Natural killer cell (primary cell): ENCODE data around the gene KCTD18. TPM values are rescaled to one million over a fixed set of nuclear protein-coding genes. Genes with fewer than 3 reads are reported as not detected.

Experiments
- ATAC-seq, 3 donors: fragments of 150-1000 bp in 2 of 3; fragments of 200-7000 bp in 1 of 3; cut with Tn5 transposase; 1 replicate in 1 of 3; 2 replicates in 2 of 3; pipeline ENCODE4 v1.10.0; 2021; ENCODE audit warnings: mild to moderate bottlenecking in 2 of 3, moderate library complexity in 2 of 3
- DNase-seq, 2 donors: peaks; one replicate each; pipeline versions ENCODE4 v3.0.0 to v3.0.0-alpha.2; 2013 to 2021; ENCODE audit warnings: mixed read lengths in 1 of 2
- H3K27ac ChIP-seq: one replicate; pipeline ENCODE4 v1.5.1; 2013; ENCODE audit warnings: mild to moderate bottlenecking, low read length
- H3K27me3 ChIP-seq: one replicate; pipeline ENCODE4 v1.6.1; 2013; ENCODE audit warnings: low read length; ENCODE audit not compliant: control insufficient read depth, insufficient read depth
- H3K36me3 ChIP-seq: one replicate; pipeline ENCODE4 v1.6.1; 2013; ENCODE audit warnings: low read length; ENCODE audit not compliant: control insufficient read depth, insufficient read depth
- H3K4me1 ChIP-seq: one replicate; pipeline ENCODE4 v1.6.1; 2013; ENCODE audit warnings: low read length; ENCODE audit not compliant: control insufficient read depth, insufficient read depth
- H3K4me3 ChIP-seq: one replicate; pipeline ENCODE4 v1.5.1; 2013; ENCODE audit warnings: low read length
- H3K9me3 ChIP-seq: one replicate; pipeline ENCODE4 v1.6.1; 2013; ENCODE audit warnings: low read length; ENCODE audit not compliant: control insufficient read depth, insufficient read depth
- H3K27ac Mint-ChIP-seq, 2 donors: one replicate each; pipeline ENCODE4 v1.8.0; 2022; ENCODE audit warnings: mild to moderate bottlenecking in 2 of 2, mixed read lengths in 2 of 2, moderate library complexity in 1 of 2
- H3K27me3 Mint-ChIP-seq, 2 donors: one replicate each; pipeline ENCODE4 v1.8.0; 2022; ENCODE audit warnings: low read depth in 2 of 2, mixed read lengths in 2 of 2
- H3K36me3 Mint-ChIP-seq: one replicate; pipeline ENCODE4 v1.8.0; 2022; ENCODE audit warnings: mixed read lengths
- H3K4me1 Mint-ChIP-seq, 2 donors: one replicate each; pipeline ENCODE4 v1.8.0; 2022; ENCODE audit warnings: mixed read lengths in 2 of 2
- H3K4me3 Mint-ChIP-seq: one replicate; pipeline ENCODE4 v1.8.0; 2022; ENCODE audit warnings: mild to moderate bottlenecking, moderate library complexity, mixed read lengths
- H3K9me3 Mint-ChIP-seq, 2 donors: one replicate each; pipeline ENCODE4 v1.8.0; 2022; ENCODE audit warnings: mixed read lengths in 2 of 2
- WGBS: methylation state at CpG from one replicate; pipeline ENCODE4 v1.1.7; 2013; ENCODE audit warnings: missing lambda C conversion rate; ENCODE audit not compliant: insufficient coverage; 5-methylcytosine and 5-hydroxymethylcytosine counted together
- intact Hi-C: fragments of 100-400 bp; cut with micrococcal nuclease; formaldehyde crosslinking; loops from one replicate; pipeline ENCODE4 v1.14.2; 2022
- total RNA-seq, 4 donors: library from RNA; stranded (reverse); fragments of 120-200 nt in 1 of 4; gene quantifications; one replicate each; pipeline versions ENCODE4 v1.2.3 to v1.2.4, GENCODE V29; 2013 to 2022
- TF ChIP-seq, protein P1 (sequence below): fragments of 200-600 bp; IDR thresholded peaks from one replicate; pipeline ENCODE4 v1.8.0; 2022; ENCODE audit warnings: antibody characterized with exemption

KCTD18 gene
- total RNA-seq, 3 donors from 2014 or later (not counting 1 experiment from before 2014, with no cell fraction given), result 16.1 to 21.3 (median 20.9) TPM

DNA sequence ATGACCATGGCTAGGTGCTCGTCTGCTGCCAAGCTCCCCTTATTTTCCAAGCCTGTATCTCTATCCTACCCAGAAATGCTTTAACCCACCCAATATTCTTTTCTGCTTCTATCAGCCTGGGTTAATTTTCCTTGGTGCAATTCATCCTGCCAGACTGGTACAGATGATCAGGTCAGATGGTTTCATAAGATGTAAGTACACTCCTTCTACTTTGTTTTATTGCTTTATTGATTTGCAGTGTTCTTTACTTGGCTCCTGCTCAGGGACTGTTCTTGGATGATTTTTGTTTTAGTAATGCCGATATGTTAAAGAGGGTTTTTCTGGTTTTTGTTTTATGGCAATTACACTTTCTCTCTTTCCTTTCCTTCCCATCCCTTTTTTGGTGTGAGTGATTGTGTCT lies 13.7 kb upstream of the KCTD18 start:
- H3K4me3 ChIP-seq, result no peak overlapping the region
- Mint-ChIP-seq H3K4me1 (peaks cover 9 to 10% of the 10 kb centered on the region in 2 donors), H3K27me3 (peaks cover 2 to 7% of the 10 kb centered on the region in 2 donors), H3K9me3 (no peaks in the 10 kb centered on the region), H3K27ac (no peak overlapping the region), H3K4me3 (no peak overlapping the region), H3K36me3 (no peaks in the 10 kb centered on the region)
- no peaks in the 10 kb centered on the region for H3K27me3 ChIP-seq
- WGBS, result 54% methylated on average over 1 of the region's 2 CpGs
- intact Hi-C loops, result no loop called here
- H3K36me3 ChIP-seq, result no peaks in the 10 kb centered on the region
- ATAC-seq (no peak), DNase-seq (no peak)
- peaks cover 7% of the 10 kb centered on the region for H3K4me1 ChIP-seq
- no peaks in the 10 kb centered on the region for H3K9me3 ChIP-seq
- TF ChIP-seq, protein P1, sequence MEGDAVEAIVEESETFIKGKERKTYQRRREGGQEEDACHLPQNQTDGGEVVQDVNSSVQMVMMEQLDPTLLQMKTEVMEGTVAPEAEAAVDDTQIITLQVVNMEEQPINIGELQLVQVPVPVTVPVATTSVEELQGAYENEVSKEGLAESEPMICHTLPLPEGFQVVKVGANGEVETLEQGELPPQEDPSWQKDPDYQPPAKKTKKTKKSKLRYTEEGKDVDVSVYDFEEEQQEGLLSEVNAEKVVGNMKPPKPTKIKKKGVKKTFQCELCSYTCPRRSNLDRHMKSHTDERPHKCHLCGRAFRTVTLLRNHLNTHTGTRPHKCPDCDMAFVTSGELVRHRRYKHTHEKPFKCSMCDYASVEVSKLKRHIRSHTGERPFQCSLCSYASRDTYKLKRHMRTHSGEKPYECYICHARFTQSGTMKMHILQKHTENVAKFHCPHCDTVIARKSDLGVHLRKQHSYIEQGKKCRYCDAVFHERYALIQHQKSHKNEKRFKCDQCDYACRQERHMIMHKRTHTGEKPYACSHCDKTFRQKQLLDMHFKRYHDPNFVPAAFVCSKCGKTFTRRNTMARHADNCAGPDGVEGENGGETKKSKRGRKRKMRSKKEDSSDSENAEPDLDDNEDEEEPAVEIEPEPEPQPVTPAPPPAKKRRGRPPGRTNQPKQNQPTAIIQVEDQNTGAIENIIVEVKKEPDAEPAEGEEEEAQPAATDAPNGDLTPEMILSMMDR, result no peak
- H3K27ac ChIP-seq, result no peak overlapping the region

DNA sequence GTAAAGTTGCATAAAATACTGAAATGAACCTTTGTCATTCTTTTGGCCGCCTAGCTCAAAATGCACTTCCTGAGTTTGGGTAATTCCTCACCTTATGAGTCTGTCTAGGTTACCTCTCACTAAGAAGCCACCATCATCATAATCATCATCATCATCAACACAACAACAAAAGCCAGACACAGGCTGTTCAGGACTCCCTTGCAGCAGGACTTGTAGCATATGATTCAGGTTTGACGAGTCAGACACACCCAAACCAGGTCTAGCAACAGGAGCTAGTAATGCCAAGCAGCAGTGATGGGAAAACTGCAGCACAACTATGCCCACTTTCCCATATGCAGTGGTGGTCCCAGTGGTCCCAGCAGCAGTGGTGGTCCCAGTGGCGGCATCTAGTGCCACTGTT lies 13.3 kb upstream of the KCTD18 start:
- Histone ChIP-seq H3K36me3 (no peaks in the 10 kb centered on the region), H3K4me1 (peaks cover 7% of the 10 kb centered on the region), H3K9me3 (no peaks in the 10 kb centered on the region), H3K4me3 (no peak overlapping the region), H3K27ac (no peak overlapping the region), H3K27me3 (no peaks in the 10 kb centered on the region)
- intact Hi-C loops, result no loop called here
- DNase-seq (no peak), ATAC-seq (no peak)
- H3K4me3 Mint-ChIP-seq, result no peak overlapping the region
- 86% methylated on average over 3 of the region's 3 CpGs for WGBS
- TF ChIP-seq, protein P1, result no peak
- no peak overlapping the region for H3K27ac Mint-ChIP-seq
- H3K36me3 Mint-ChIP-seq, result no peaks in the 10 kb centered on the region
- no peaks in the 10 kb centered on the region for H3K9me3 Mint-ChIP-seq
- H3K27me3 Mint-ChIP-seq, result peaks cover 3 to 7% of the 10 kb centered on the region in 2 donors
- peaks cover 9 to 10% of the 10 kb centered on the region in 2 donors for H3K4me1 Mint-ChIP-seq

DNA sequence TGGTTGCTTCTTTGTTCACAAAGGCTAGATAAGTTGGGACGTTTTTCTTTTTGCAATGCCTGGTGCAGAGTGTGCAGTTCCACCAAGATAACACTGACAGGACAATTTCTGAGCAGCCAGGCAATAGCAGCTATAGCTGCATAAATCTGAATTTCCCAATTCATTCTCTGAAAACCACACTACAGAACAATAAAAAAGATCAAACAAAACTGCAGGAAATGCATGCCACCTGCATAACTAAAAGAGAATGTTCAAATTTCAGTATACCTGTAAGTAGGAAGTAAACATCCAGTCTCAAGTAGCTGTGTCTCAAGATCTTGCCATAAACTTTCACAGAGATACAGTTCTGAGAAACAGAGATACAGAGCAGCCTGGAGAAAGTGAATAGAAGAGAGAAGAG lies 5.3 kb upstream of the KCTD18 start:
- H3K27ac ChIP-seq, result no peak overlapping the region
- no peaks in the 10 kb centered on the region for H3K36me3 ChIP-seq
- no peaks in the 10 kb centered on the region for H3K9me3 ChIP-seq
- no peak overlapping the region for H3K4me3 ChIP-seq
- H3K4me1 ChIP-seq, result peaks cover 2% of the 10 kb centered on the region
- H3K36me3 Mint-ChIP-seq, result peaks cover 9% of the 10 kb centered on the region
- no peak for ATAC-seq
- no peaks in the 10 kb centered on the region for H3K9me3 Mint-ChIP-seq
- intact Hi-C loops, result no loop called here
- H3K4me1 Mint-ChIP-seq, result no peaks in the 10 kb centered on the region
- peaks cover 10 to 20% of the 10 kb centered on the region in 2 donors for H3K27me3 Mint-ChIP-seq
- H3K27ac Mint-ChIP-seq, result no peak overlapping the region
- DNase-seq, result peak in 1 of 2 donors; percentile 31
- H3K27me3 ChIP-seq, result peaks cover 3% of the 10 kb centered on the region
- 79% methylated on average over 1 of the region's 1 CpG for WGBS
- H3K4me3 Mint-ChIP-seq, result no peak overlapping the region
- TF ChIP-seq, protein P1, result no peak

DNA sequence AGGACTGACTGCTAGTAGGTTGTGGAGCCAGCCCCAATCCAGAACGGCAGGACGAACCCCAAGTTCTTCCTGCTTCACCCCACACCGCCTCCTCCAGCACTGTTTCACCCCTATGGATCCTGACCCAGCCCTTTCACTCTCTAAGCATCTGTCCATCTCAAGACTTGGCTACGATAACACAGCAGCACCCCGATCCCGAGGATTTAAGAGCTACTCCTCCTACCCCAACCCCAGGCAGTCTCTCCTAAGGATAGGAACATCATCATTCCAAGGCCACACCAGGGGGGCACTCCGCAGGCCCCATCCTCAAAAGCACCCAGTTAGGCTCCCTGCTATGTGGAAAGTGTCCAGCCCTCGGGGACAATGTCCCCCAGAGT lies 645 bp downstream of the KCTD18 start:
- Mint-ChIP-seq H3K27ac (peak overlapping the region; percentile 80 to 83), H3K4me3 (peak overlapping the region; percentile 83), H3K4me1 (peaks cover 15 to 22% of the 10 kb centered on the region in 2 donors), H3K27me3 (no peaks in the 10 kb centered on the region), H3K9me3 (no peaks in the 10 kb centered on the region), H3K36me3 (no peaks in the 10 kb centered on the region)
- Histone ChIP-seq H3K4me1 (peaks cover 15% of the 10 kb centered on the region), H3K36me3 (peaks cover 3% of the 10 kb centered on the region), H3K27me3 (peaks cover 3% of the 10 kb centered on the region), H3K27ac (peak overlapping the region; percentile 78), H3K4me3 (peak overlapping the region; percentile 87), H3K9me3 (no peaks in the 10 kb centered on the region)
- 32% methylated on average over 8 of the region's 8 CpGs for WGBS
- intact Hi-C loops, result no loop called here
- DNase-seq, result peak in 1 of 2 donors; percentile 36
- no peak for ATAC-seq
- TF ChIP-seq, protein P1, result no peak
